Left ventricle myocardium inferior (tissue), 1 donor: Measurements from ENCODE around the gene DNAI4. TPM values are rescaled to one million over a fixed set of nuclear protein-coding genes. Genes with fewer than 3 reads are reported as not detected.
"Not testable (repeated sequence)": the region's sequence is repeated elsewhere in the genome, so short reads cannot be mapped to it uniquely, and the experiment has no call there.

Experiments used
- DNase-seq: peaks from one replicate; pipeline ENCODE4 v3.0.0-alpha.2; 2020
- H3K27ac ChIP-seq: fragments of 200-600 bp; replicated peaks from 2 replicates; pipeline ENCODE4 v1.8.0; 2021
- H3K27me3 ChIP-seq: fragments of 200-600 bp; 2 replicates; pipeline ENCODE4 v1.8.0; 2021; ENCODE audit warnings: low read depth
- H3K36me3 ChIP-seq: fragments of 200-600 bp; 2 replicates; pipeline ENCODE4 v1.8.0; 2021
- H3K4me1 ChIP-seq: fragments of 200-600 bp; 2 replicates; pipeline ENCODE4 v1.8.0; 2021
- H3K4me3 ChIP-seq: fragments of 200-600 bp; 2 replicates; pipeline ENCODE4 v1.8.0; 2021; ENCODE audit warnings: mild to moderate bottlenecking, moderate library complexity
- H3K9me3 ChIP-seq: fragments of 200-600 bp; replicated peaks from 2 replicates; pipeline ENCODE4 v1.8.0; 2021
- intact Hi-C: fragments of 100-400 bp; cut with micrococcal nuclease; formaldehyde crosslinking; loops from one replicate; pipeline ENCODE4 v1.11.0; 2022
- total RNA-seq: library from RNA; stranded (reverse); fragmentation: NEBNext Ultra II Directional; extraction: Animal tissue kit (Norgen Biotek cat#: 25700); gene quantifications from one replicate; pipeline ENCODE4 v1.2.1, GENCODE V29; 2021
- TF ChIP-seq, protein P1 (sequence below): fragments of 200-600 bp; IDR thresholded peaks from 2 replicates; pipeline ENCODE4 v1.8.0; 2021; ENCODE audit warnings: antibody characterized with exemption, mild to moderate bottlenecking, borderline replicate concordance
- donor health status: DM: no; HTN: yes; CAD: no; lungs with severe emphysema.

DNAI4 gene
- total RNA-seq, 1 donor from 2014 or later, result 17.9 TPM

DNA sequence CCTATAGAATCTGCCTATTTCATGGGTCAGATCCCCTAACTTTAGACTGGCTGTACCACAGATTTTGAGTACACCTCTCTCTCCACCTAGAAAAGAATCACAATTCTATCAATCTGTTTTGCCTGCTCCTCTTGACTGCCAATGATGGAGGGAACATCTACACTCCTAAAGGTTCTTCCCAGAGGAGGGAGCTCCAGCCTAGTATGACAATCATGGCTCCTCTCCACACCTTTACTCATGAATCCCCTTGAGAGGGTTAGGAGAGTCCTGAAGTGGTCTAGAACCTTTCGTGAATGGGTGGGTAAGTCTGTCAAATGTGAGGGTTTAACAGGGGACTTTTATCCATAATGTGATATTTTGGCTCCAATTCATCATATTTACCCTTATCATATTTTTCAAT lies 48.0 kb downstream of the DNAI4 start:
- no peak overlapping the region for H3K27ac ChIP-seq
- intact Hi-C loops, result no loop called here
- H3K4me3 ChIP-seq, result no peak overlapping the region
- peaks cover 33% of the 10 kb centered on the region for H3K9me3 ChIP-seq
- TF ChIP-seq, protein P1, sequence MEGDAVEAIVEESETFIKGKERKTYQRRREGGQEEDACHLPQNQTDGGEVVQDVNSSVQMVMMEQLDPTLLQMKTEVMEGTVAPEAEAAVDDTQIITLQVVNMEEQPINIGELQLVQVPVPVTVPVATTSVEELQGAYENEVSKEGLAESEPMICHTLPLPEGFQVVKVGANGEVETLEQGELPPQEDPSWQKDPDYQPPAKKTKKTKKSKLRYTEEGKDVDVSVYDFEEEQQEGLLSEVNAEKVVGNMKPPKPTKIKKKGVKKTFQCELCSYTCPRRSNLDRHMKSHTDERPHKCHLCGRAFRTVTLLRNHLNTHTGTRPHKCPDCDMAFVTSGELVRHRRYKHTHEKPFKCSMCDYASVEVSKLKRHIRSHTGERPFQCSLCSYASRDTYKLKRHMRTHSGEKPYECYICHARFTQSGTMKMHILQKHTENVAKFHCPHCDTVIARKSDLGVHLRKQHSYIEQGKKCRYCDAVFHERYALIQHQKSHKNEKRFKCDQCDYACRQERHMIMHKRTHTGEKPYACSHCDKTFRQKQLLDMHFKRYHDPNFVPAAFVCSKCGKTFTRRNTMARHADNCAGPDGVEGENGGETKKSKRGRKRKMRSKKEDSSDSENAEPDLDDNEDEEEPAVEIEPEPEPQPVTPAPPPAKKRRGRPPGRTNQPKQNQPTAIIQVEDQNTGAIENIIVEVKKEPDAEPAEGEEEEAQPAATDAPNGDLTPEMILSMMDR, result no peak
- H3K36me3 ChIP-seq, result no peaks in the 10 kb centered on the region
- DNase-seq, result no peak
- H3K27me3 ChIP-seq, result no peaks in the 10 kb centered on the region
- no peaks in the 10 kb centered on the region for H3K4me1 ChIP-seq

DNA sequence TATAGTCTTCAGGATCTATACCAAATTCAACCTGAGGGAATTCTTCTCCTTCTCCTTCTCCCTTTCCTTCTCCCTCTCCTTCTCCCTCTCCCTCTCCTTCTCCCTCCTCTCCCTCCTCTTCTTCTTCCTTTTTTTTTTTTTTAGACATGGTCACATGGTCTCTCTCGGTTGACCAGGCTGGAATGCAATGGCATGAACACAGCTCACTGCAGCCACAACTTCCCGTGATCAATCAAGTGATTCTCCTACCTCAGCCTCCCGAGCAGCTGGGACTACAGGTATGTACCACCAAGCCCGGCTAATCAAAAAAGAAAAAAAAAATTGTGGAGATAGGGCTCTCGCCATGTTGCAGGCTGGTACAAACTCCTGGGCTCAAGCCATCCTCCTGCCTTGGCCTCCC lies 51.5 kb downstream of the DNAI4 start:
- TF ChIP-seq, protein P1, result no peak
- peaks cover 4% of the 10 kb centered on the region for H3K9me3 ChIP-seq
- no peak overlapping the region for H3K4me3 ChIP-seq
- intact Hi-C loops, result no loop called here
- no peaks in the 10 kb centered on the region for H3K27me3 ChIP-seq
- no peak overlapping the region for H3K27ac ChIP-seq
- no peak for DNase-seq
- H3K36me3 ChIP-seq, result no peaks in the 10 kb centered on the region
- H3K4me1 ChIP-seq, result no peaks in the 10 kb centered on the region

GRCh38 chr1:66872024-66872423 lies 52.6 kb downstream of the DNAI4 start:
- DNase-seq, H3K36me3 ChIP-seq, H3K9me3 ChIP-seq, H3K27ac ChIP-seq, H3K4me1 ChIP-seq, H3K27me3 ChIP-seq, H3K4me3 ChIP-seq, intact Hi-C loops: not testable (repeated sequence)

- Histone ChIP-seq H3K27me3 (no peaks in the 10 kb centered on the region), H3K9me3 (no peaks in the 10 kb centered on the region), H3K27ac (no peak overlapping the region), H3K4me1 (no peaks in the 10 kb centered on the region), H3K4me3 (no peak overlapping the region), H3K36me3 (no peaks in the 10 kb centered on the region)
- DNase-seq, result no peak
- TF ChIP-seq, protein P1, result no peak
- intact Hi-C loops, result no loop called here
These were observed 57.2 kb downstream of the DNAI4 start for GRCh38 chr1:66867501-66867900.

DNA sequence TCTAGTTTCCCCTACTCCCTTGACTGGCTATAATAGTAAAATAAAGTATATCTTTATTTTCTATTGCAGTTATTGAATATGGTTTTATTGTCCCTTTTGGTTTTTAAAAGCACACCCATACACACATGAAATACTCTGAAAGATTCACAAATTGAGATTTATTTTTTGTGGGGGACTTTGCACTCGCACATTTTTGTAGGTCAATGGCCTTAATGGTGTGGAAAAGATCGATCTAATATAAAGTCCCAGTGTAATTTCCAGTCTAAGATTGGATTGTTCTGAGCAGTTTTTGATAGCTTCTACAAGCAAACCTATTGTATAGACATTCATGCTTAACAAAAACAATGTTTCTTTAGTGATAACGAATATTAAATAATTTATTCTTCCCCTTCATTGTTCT lies 64.1 kb downstream of the DNAI4 start:
- TF ChIP-seq, protein P1, result no peak
- no peaks in the 10 kb centered on the region for H3K36me3 ChIP-seq
- intact Hi-C loops, result no loop called here
- no peak overlapping the region for H3K27ac ChIP-seq
- no peaks in the 10 kb centered on the region for H3K4me1 ChIP-seq
- no peak for DNase-seq
- no peaks in the 10 kb centered on the region for H3K27me3 ChIP-seq
- no peak overlapping the region for H3K4me3 ChIP-seq
- H3K9me3 ChIP-seq, result no peaks in the 10 kb centered on the region

DNA sequence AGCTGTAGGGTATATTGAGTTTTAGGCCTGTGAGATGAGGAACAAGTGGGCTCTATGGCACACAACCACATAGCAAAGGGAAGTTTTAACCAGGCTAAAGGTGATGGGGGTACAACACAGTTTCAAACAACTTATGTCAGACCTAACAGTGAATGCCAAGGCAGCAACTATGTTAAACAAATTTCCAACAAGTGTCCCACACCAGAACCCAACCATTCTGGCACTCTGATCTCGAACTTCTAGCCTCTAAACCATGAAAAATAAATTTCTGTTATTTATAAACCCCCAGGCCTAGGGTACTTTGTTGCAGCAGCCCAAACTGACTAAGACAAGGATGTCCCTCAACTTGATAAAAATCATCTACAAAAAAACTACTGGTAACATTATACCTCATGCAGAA lies 71.3 kb downstream of the DNAI4 start:
- Histone ChIP-seq H3K36me3 (no peaks in the 10 kb centered on the region), H3K9me3 (peaks cover 10% of the 10 kb centered on the region), H3K4me1 (no peaks in the 10 kb centered on the region), H3K27ac (no peak overlapping the region), H3K27me3 (no peaks in the 10 kb centered on the region), H3K4me3 (no peak overlapping the region)
- DNase-seq, result no peak
- intact Hi-C loops, result no loop called here
- TF ChIP-seq, protein P1, result no peak
